IPS DF 6.9 (cell line): ENCODE measurements around the gene PRKACB.

Source experiments
- DNase-seq: peaks from one replicate; pipeline ENCODE4 v3.0.0-alpha.2; 2013; ENCODE audit warnings: low read depth, low spot score
- H3K27ac ChIP-seq: one replicate; pipeline ENCODE4 v1.5.1; 2013; ENCODE audit warnings: low read length, control low read depth
- H3K27me3 ChIP-seq: 2 replicates; pipeline ENCODE4 v1.6.1; 2013; ENCODE audit warnings: mild to moderate bottlenecking, low read length; ENCODE audit not compliant: control insufficient read depth, insufficient read depth
- H3K36me3 ChIP-seq: 2 replicates; pipeline ENCODE4 v1.6.1; 2013; ENCODE audit warnings: low read length; ENCODE audit not compliant: control insufficient read depth, insufficient read depth
- H3K4me1 ChIP-seq: 2 replicates; pipeline ENCODE4 v1.6.1; 2013; ENCODE audit warnings: low read length; ENCODE audit not compliant: control insufficient read depth, insufficient read depth
- H3K4me3 ChIP-seq: 2 replicates; pipeline ENCODE4 v1.5.1; 2013; ENCODE audit warnings: mild to moderate bottlenecking, low read length
- H3K9me3 ChIP-seq: 2 replicates; pipeline ENCODE4 v1.6.1; 2013; ENCODE audit warnings: low read length, inconsistent platforms; ENCODE audit not compliant: control insufficient read depth, insufficient read depth
- WGBS: extraction: QIAGEN DNeasy Blood & Tissue Kit; methylation state at CpG from one replicate; pipeline ENCODE4 v1.1.7; 2013; ENCODE audit warnings: mixed read lengths, missing lambda C conversion rate; ENCODE audit not compliant: insufficient read length, insufficient coverage; 5-methylcytosine and 5-hydroxymethylcytosine counted together

Gene PRKACB

GRCh38 chr1:84170171-84170570, 26.1 kb downstream of the PRKACB start:
- no CpG with 5 or more reads among the region's 1 CpG for WGBS
- peaks cover 2% of the 10 kb centered on the region for H3K4me1 ChIP-seq
- no peak for DNase-seq

GRCh38 chr1:84171481-84171880, 27.4 kb downstream of the PRKACB start:
- no peak for DNase-seq
- Histone ChIP-seq H3K27me3 (no peaks in the 10 kb centered on the region), H3K27ac (no peak overlapping the region), H3K9me3 (no peaks in the 10 kb centered on the region), H3K4me3 (no peak overlapping the region), H3K4me1 (peaks cover 2% of the 10 kb centered on the region), H3K36me3 (no peaks in the 10 kb centered on the region)
- WGBS: 100% methylated on average over 1 of the region's 2 CpGs

More at GRCh38 chr1:84170171-84170570, 26.1 kb downstream of the PRKACB start:
- Histone ChIP-seq H3K4me3 (no peak overlapping the region), H3K36me3 (no peaks in the 10 kb centered on the region), H3K27ac (no peak overlapping the region), H3K9me3 (no peaks in the 10 kb centered on the region), H3K27me3 (no peaks in the 10 kb centered on the region)

GRCh38 chr1:84174051-84174556, 30.0 kb downstream of the PRKACB start:
- Histone ChIP-seq H3K4me1 (peaks cover 2% of the 10 kb centered on the region), H3K27ac (no peak overlapping the region), H3K9me3 (no peaks in the 10 kb centered on the region), H3K36me3 (no peaks in the 10 kb centered on the region), H3K4me3 (no peak overlapping the region), H3K27me3 (no peaks in the 10 kb centered on the region)
- DNase-seq: no peak
- WGBS: no CpG with 5 or more reads among the region's 4 CpGs

GRCh38 chr1:84181350-84182005, 37.4 kb downstream of the PRKACB start:
- Histone ChIP-seq H3K27ac (no peak overlapping the region), H3K4me3 (no peak overlapping the region), H3K27me3 (no peaks in the 10 kb centered on the region), H3K36me3 (no peaks in the 10 kb centered on the region), H3K9me3 (no peaks in the 10 kb centered on the region), H3K4me1 (no peaks in the 10 kb centered on the region)
- no peak for DNase-seq

GRCh38 chr1:84190455-84190854, 46.4 kb downstream of the PRKACB start:
- H3K4me3 ChIP-seq: no peak overlapping the region
- no peaks in the 10 kb centered on the region for H3K4me1 ChIP-seq
- no peaks in the 10 kb centered on the region for H3K27me3 ChIP-seq
- H3K27ac ChIP-seq: no peak overlapping the region
- no CpG with 5 or more reads among the region's 1 CpG for WGBS
- DNase-seq: no peak
- no peaks in the 10 kb centered on the region for H3K9me3 ChIP-seq
- no peaks in the 10 kb centered on the region for H3K36me3 ChIP-seq

- Histone ChIP-seq H3K36me3 (no peaks in the 10 kb centered on the region), H3K4me1 (no peaks in the 10 kb centered on the region), H3K4me3 (no peak overlapping the region), H3K9me3 (no peaks in the 10 kb centered on the region), H3K27ac (no peak overlapping the region), H3K27me3 (no peaks in the 10 kb centered on the region)
- DNase-seq: no peak
- no CpG with 5 or more reads among the region's 3 CpGs for WGBS
Measured at GRCh38 chr1:84192681-84193080, 48.6 kb downstream of the PRKACB start.

GRCh38 chr1:84198832-84199231, 54.8 kb downstream of the PRKACB start:
- no CpG with 5 or more reads among the region's 6 CpGs for WGBS
- no peaks in the 10 kb centered on the region for H3K27me3 ChIP-seq
- no peaks in the 10 kb centered on the region for H3K36me3 ChIP-seq
- H3K9me3 ChIP-seq: no peaks in the 10 kb centered on the region
- no peaks in the 10 kb centered on the region for H3K4me1 ChIP-seq
- no peak for DNase-seq
- H3K4me3 ChIP-seq: no peak overlapping the region
- H3K27ac ChIP-seq: no peak overlapping the region

GRCh38 chr1:84199257-84199656, 55.2 kb downstream of the PRKACB start:
- Histone ChIP-seq H3K9me3 (no peaks in the 10 kb centered on the region), H3K4me1 (no peaks in the 10 kb centered on the region), H3K4me3 (no peak overlapping the region), H3K27ac (no peak overlapping the region), H3K27me3 (no peaks in the 10 kb centered on the region), H3K36me3 (no peaks in the 10 kb centered on the region)
- no peak for DNase-seq
- WGBS: no CpG with 5 or more reads among the region's 1 CpG

- no peaks in the 10 kb centered on the region for H3K36me3 ChIP-seq
- no peak for DNase-seq
- no peak overlapping the region for H3K27ac ChIP-seq
- no peak overlapping the region for H3K4me3 ChIP-seq
- H3K9me3 ChIP-seq: no peaks in the 10 kb centered on the region
- H3K27me3 ChIP-seq: no peaks in the 10 kb centered on the region
- no peaks in the 10 kb centered on the region for H3K4me1 ChIP-seq
Measured at GRCh38 chr1:84202126-84202525, 58.1 kb downstream of the PRKACB start.

GRCh38 chr1:84206375-84206774, 62.3 kb downstream of the PRKACB start:
- WGBS: no CpG with 5 or more reads among the region's 1 CpG
- Histone ChIP-seq H3K36me3 (no peaks in the 10 kb centered on the region), H3K27me3 (no peaks in the 10 kb centered on the region), H3K9me3 (no peaks in the 10 kb centered on the region), H3K4me3 (no peak overlapping the region), H3K4me1 (no peaks in the 10 kb centered on the region), H3K27ac (no peak overlapping the region)
- DNase-seq: no peak

GRCh38 chr1:84208935-84209334, 64.9 kb downstream of the PRKACB start:
- H3K27ac ChIP-seq: no peak overlapping the region
- H3K27me3 ChIP-seq: no peaks in the 10 kb centered on the region
- no peak for DNase-seq
- no peaks in the 10 kb centered on the region for H3K4me1 ChIP-seq
- no peaks in the 10 kb centered on the region for H3K9me3 ChIP-seq
- no peak overlapping the region for H3K4me3 ChIP-seq
- H3K36me3 ChIP-seq: no peaks in the 10 kb centered on the region
